HepG2 (cell line): ENCODE data around the gene C19orf33. TPM values are rescaled to one million over a fixed set of nuclear protein-coding genes. Genes with fewer than 3 reads are reported as not detected.
A peak's percentile ranks its signal among the peaks of the same experiment; 100 is the strongest.

Experiments
- ATF7-NPFF ChIP-seq: sonication (generic); formaldehyde crosslinking; IDR thresholded peaks from 2 replicates; pipeline ENCODE4 v1.8.1; 2023; ENCODE audit warnings: mild to moderate bottlenecking, low read depth, missing genetic modification reagents, moderate library complexity
- CBX1 ChIP-seq: IDR thresholded peaks from one replicate; pipeline ENCODE4 v1.6.1; 2016; ENCODE audit warnings: antibody characterized with exemption, low read depth
- IRF2 ChIP-seq: IDR thresholded peaks from 2 replicates; pipeline ENCODE4 v1.6.1; 2018; ENCODE audit warnings: missing genetic modification reagents, missing compliant biosample characterization
- NONO ChIP-seq, 2 experiments: fragments of 450-650 bp in 1 of 2; sonication (generic) in 1 of 2; formaldehyde crosslinking in 1 of 2; IDR thresholded peaks in 1 of 2; conservative IDR thresholded peaks in 1 of 2; 2 replicates each; pipeline versions ENCODE4 v1.6.1 to v1.8.0; 2017 to 2022; ENCODE audit warnings: mild to moderate bottlenecking in 1 of 2, missing genetic modification reagents in 1 of 2, moderate library complexity in 1 of 2
- PITX1 ChIP-seq: sonication (generic); formaldehyde crosslinking; IDR thresholded peaks from 2 replicates; pipeline ENCODE4 v1.5.1; 2020; ENCODE audit warnings: mild to moderate bottlenecking, missing genetic modification reagents
- PRMT3 ChIP-seq: sonication (generic); formaldehyde crosslinking; IDR thresholded peaks from 2 replicates; pipeline ENCODE4 v1.8.1; 2022; ENCODE audit warnings: low read depth, mild to moderate bottlenecking, moderate library complexity, missing genetic modification reagents, borderline replicate concordance
- SIX4 ChIP-seq: sonication (generic); formaldehyde crosslinking; IDR thresholded peaks from 2 replicates; pipeline ENCODE4 v1.4.0; 2020; ENCODE audit warnings: missing genetic modification reagents
- SMAD3 ChIP-seq: sonication (generic); formaldehyde crosslinking; IDR thresholded peaks from 2 replicates; pipeline ENCODE4 v1.4.0; 2020; ENCODE audit warnings: missing genetic modification reagents
- SP1 ChIP-seq, 2 experiments: fragments of 450-650 bp in 1 of 2; sonication (generic) in 1 of 2; formaldehyde crosslinking in 1 of 2; IDR thresholded peaks; 2 replicates each; pipeline versions ENCODE4 v1.4.0 to v1.6.1; 2016 to 2020; ENCODE audit warnings: missing genetic modification reagents in 1 of 2
- TEF ChIP-seq: sonication (generic); formaldehyde crosslinking; IDR thresholded peaks from 2 replicates; pipeline ENCODE4 v1.5.0; 2020; ENCODE audit warnings: missing genetic modification reagents
- TGIF2 ChIP-seq: IDR thresholded peaks from 2 replicates; pipeline ENCODE4 v1.6.1; 2016; ENCODE audit warnings: control low read depth, missing compliant biosample characterization
- TP53 ChIP-seq: sonication (generic); formaldehyde crosslinking; conservative IDR thresholded peaks from 2 replicates; pipeline ENCODE4 v1.4.0; 2020; ENCODE audit warnings: missing genetic modification reagents
- UBTF ChIP-seq: sonication (generic); formaldehyde crosslinking; IDR thresholded peaks from 2 replicates; pipeline ENCODE4 v1.4.0; 2020; ENCODE audit warnings: mild to moderate bottlenecking, missing genetic modification reagents
- ZBTB46 ChIP-seq: sonication (generic); formaldehyde crosslinking; IDR thresholded peaks from 2 replicates; pipeline ENCODE4 v1.4.0; 2020; ENCODE audit warnings: mild to moderate bottlenecking, missing genetic modification reagents, borderline replicate concordance
- ZNF142 ChIP-seq: sonication (generic); formaldehyde crosslinking; IDR thresholded peaks from 2 replicates; pipeline ENCODE4 v1.4.0; 2020; ENCODE audit warnings: missing genetic modification reagents
- ZNF331 ChIP-seq: sonication (generic); formaldehyde crosslinking; IDR thresholded peaks from 2 replicates; pipeline ENCODE4 v1.4.0; 2020; ENCODE audit warnings: missing genetic modification reagents
- ZNF446 ChIP-seq: sonication (generic); formaldehyde crosslinking; IDR thresholded peaks from 2 replicates; pipeline ENCODE4 v1.5.0; 2020; ENCODE audit warnings: mild to moderate bottlenecking, missing genetic modification reagents
- ZNF510 ChIP-seq: sonication (generic); formaldehyde crosslinking; IDR thresholded peaks from 2 replicates; pipeline ENCODE4 v1.4.0; 2020; ENCODE audit warnings: low read depth, mild to moderate bottlenecking, missing genetic modification reagents
- polyA plus RNA-seq, 8 experiments: library from polyadenylated mRNA; depleted of rRNA in 3 of 8; stranded (reverse) in 7 of 8; unstranded in 1 of 8; fragments of >200 nt; fragmentation: Illumina TruSeq in 4 of 8; extraction: Trizol in 4 of 8; gene quantifications; 2 replicates each; pipeline versions ENCODE4 v1.2.1 to v1.2.3, GENCODE V29; 2011 to 2016; ENCODE audit warnings: low read depth in 4 of 8, missing spikeins in 1 of 8, mixed read lengths in 1 of 8; ENCODE audit not compliant: insufficient read depth in 1 of 8
- total RNA-seq, 5 experiments: library from RNA; depleted of rRNA; stranded (reverse); fragments of >200 nt; fragmentation: Illumina TruSeq; extraction: Trizol; gene quantifications; 2 replicates each; pipeline ENCODE4 v1.2.3, GENCODE V29; 2016; ENCODE audit warnings: low read depth in 1 of 5

The C19orf33 gene
- total and polyA plus RNA-seq, 2 of the 13 experiments (the other 11 are each of a cell fraction or from before 2014, with no cell fraction given), result 2.5 to 3.3 TPM

GRCh38 chr19:38315657-38316476 lies 11.8 kb downstream of the C19orf33 start, which contains the start of gene YIF1B (continued):
- peak; percentile 38; the same call in 1 of the 2 replicates for TF ChIP-seq UBTF (CRISPR knock-in tag)
- TF ChIP-seq IRF2, result peak; percentile 14
- TF ChIP-seq ZNF142, result no peak
- TF ChIP-seq TP53 (CRISPR knock-in tag), result no peak
- TF ChIP-seq PRMT3, result no peak
- no peak for TF ChIP-seq SP1 (IDR thresholded peaks at IDR 0.05)
- peak; percentile 71 for TF ChIP-seq SP1 (CRISPR knock-in tag; IDR thresholded peaks at IDR 0.05)
- 0 out of 2 replicates have a peak, but pooled peaks have one; percentile 40 for TF ChIP-seq TGIF2 (CRISPR knock-in tag)
- TF ChIP-seq NONO (IDR thresholded peaks at IDR 0.05), result no peak
- TF ChIP-seq NONO (CRISPR knock-in tag; conservative IDR thresholded peaks at IDR 0.05), result peak; percentile 66; the same call in 1 of the 2 replicates
- peak; percentile 65; the same call in 1 of the 2 replicates for TF ChIP-seq ATF7-NPFF (CRISPR knock-in tag)
- TF ChIP-seq SMAD3 (CRISPR knock-in tag), result no peak
- TF ChIP-seq PITX1 (CRISPR knock-in tag), result peak; percentile 55
- no peak for TF ChIP-seq TEF
- TF ChIP-seq ZNF510 (CRISPR knock-in tag), result no peak
- no peak for TF ChIP-seq ZNF446 (CRISPR knock-in tag)
- TF ChIP-seq ZBTB46 (CRISPR knock-in tag), result no peak
- no peak for TF ChIP-seq SIX4
- peak; percentile 69 for TF ChIP-seq ZNF331 (CRISPR knock-in tag)
- no peak for TF ChIP-seq CBX1
